RWPE1 (cell line): Measurements from ENCODE around the gene AGAP1.

Experiments used
- CTCF ChIA-PET: fragments of 350-600 bp; sonication (Branson Sonifier 250); formaldehyde crosslinking; extraction: SDS; loops from one replicate; lab custom pipeline; 2021; lab: Yijun Ruan, JAX
- POLR2A ChIA-PET: fragments of 400-600 bp; formaldehyde crosslinking; extraction: SDS; loops from one replicate; lab custom pipeline; 2020; ENCODE audit warnings: antibody characterized with exemption; ENCODE audit not compliant: low non-redundant PET; lab: Yijun Ruan, JAX
- DNase-seq: peaks from one replicate; pipeline ENCODE4 v3.0.0; 2012; ENCODE audit warnings: low spot score
- H3K27ac ChIP-seq: fragments of 450-650 bp; 2 replicates; pipeline ENCODE4 v1.5.1; 2017
- CTCF ChIP-seq: fragments of 450-650 bp; conservative IDR thresholded peaks from 2 replicates; pipeline ENCODE4 v1.5.1; 2017; ENCODE audit warnings: low read depth, mild to moderate bottlenecking

The AGAP1 gene

GRCh38 chr2:235695602-235695895 is 201.7 kb downstream of the AGAP1 start:
- no peak overlapping the region for H3K27ac ChIP-seq
- ChIA-PET CTCF (no interaction called here), POLR2A (no interaction called here)
- DNase-seq = no peak
- no peak for TF ChIP-seq CTCF

- TF ChIP-seq CTCF = no peak
- POLR2A ChIA-PET = no interaction called here
- peak overlapping the region; percentile 27; the same call in 1 of the 2 replicates for H3K27ac ChIP-seq
- DNase-seq = no peak
- CTCF ChIA-PET = no interaction called here
These were observed 203.2 kb downstream of the AGAP1 start for GRCh38 chr2:235697041-235697440.

GRCh38 chr2:235698028-235698427 is 204.2 kb downstream of the AGAP1 start:
- ChIA-PET POLR2A (no interaction called here), CTCF (no interaction called here)
- no peak overlapping the region for H3K27ac ChIP-seq
- no peak for DNase-seq
- TF ChIP-seq CTCF = no peak

- TF ChIP-seq CTCF = no peak
- POLR2A ChIA-PET = no interaction called here
- no peak for DNase-seq
- CTCF ChIA-PET = interaction anchor here (0.9 kb wide), 1 partner anchor 48 kb away, joined by 3 read pairs; no protein-coding TSS in a partner anchor
- no peak overlapping the region; the same call in 1 of the 2 replicates for H3K27ac ChIP-seq
These were observed 204.6 kb downstream of the AGAP1 start for GRCh38 chr2:235698491-235698890.

GRCh38 chr2:235699576-235699975 is 205.7 kb downstream of the AGAP1 start:
- POLR2A ChIA-PET = no interaction called here
- peak overlapping the region; percentile 39 for H3K27ac ChIP-seq
- DNase-seq = no peak
- CTCF ChIA-PET = interaction anchor here (0.6 kb wide), 1 partner anchor 19 kb away, joined by 3 read pairs; no protein-coding TSS in a partner anchor
- no peak for TF ChIP-seq CTCF

GRCh38 chr2:235701206-235701981 is 207.6 kb downstream of the AGAP1 start:
- H3K27ac ChIP-seq = peak overlapping the region; percentile 63
- DNase-seq = no peak
- POLR2A ChIA-PET = no interaction called here
- no peak for TF ChIP-seq CTCF
- CTCF ChIA-PET = no interaction called here
